ENCODE results near the gene STK26. TPM values are rescaled to one million over a fixed set of nuclear protein-coding genes. Genes with fewer than 3 reads are reported as not detected.

STK26 gene
- polyA plus RNA-seq, 3 donors: 11.7 to 25.1 (median 22.2) TPM

GRCh38 chrX:132120913-132121312, 97.8 kb downstream of the STK26 start:
- no peak for DNase-seq
- Histone ChIP-seq H3K27me3 (ENCODE audit: control insufficient read depth in 2 of 2, insufficient read depth in 2 of 2, low read length in 2 of 2) (peaks cover 0 to 7% of the 10 kb centered on the region in 2 donors), H3K27ac (ENCODE audit: low read depth in 1 of 2, low read length in 2 of 2) (no peak overlapping the region), H3K4me3 (replicated peaks in 1 of 3; ENCODE audit: low read depth in 2 of 3, low read length in 3 of 3) (no peak overlapping the region), H3K9me3 (replicated peaks in 1 of 2; ENCODE audit: control insufficient read depth in 1 of 2, insufficient read depth in 1 of 2, low read length in 2 of 2) (no peaks in the 10 kb centered on the region), H3K4me1 (ENCODE audit: control insufficient read depth in 1 of 2, insufficient read depth in 2 of 2, low read length in 2 of 2) (no peaks in the 10 kb centered on the region), H2AFZ (ENCODE audit: insufficient read depth, low read depth, low read length, poor library complexity, severe bottlenecking) (no peak overlapping the region), H3K79me2 (ENCODE audit: insufficient read depth, low read length) (no peaks in the 10 kb centered on the region), H4K20me1 (ENCODE audit: insufficient read depth, low read length) (no peaks in the 10 kb centered on the region), H3K36me3 (replicated peaks in 1 of 2; ENCODE audit: control insufficient read depth in 1 of 2, insufficient read depth in 2 of 2, low read length in 2 of 2) (no peaks in the 10 kb centered on the region), H3K4me2 (replicated peaks; ENCODE audit: extremely low read depth, low read length, poor library complexity, severe bottlenecking) (no peak overlapping the region), H3K9ac (ENCODE audit: insufficient read depth, low read length, poor library complexity, severe bottlenecking) (no peak overlapping the region)
- H3K36me3 Mint-ChIP-seq: no peaks in the 10 kb centered on the region
- H3K9me3 Mint-ChIP-seq: peaks cover 0 to 3% (median 0%) of the 10 kb centered on the region in 7 donors
- TF ChIP-seq CTCF (IDR thresholded peaks at IDR 0.05): no peak
- peaks cover 2 to 9% (median 2%) of the 10 kb centered on the region in 3 donors for H3K27me3 Mint-ChIP-seq (ENCODE audit: low read depth in 3 of 3)
- H3K4me3 Mint-ChIP-seq: no peak overlapping the region
- peaks cover 4% of the 10 kb centered on the region for H3K4me1 Mint-ChIP-seq
- intact Hi-C loops (cut with micrococcal nuclease): no loop called here
- no peak overlapping the region for H3K27ac Mint-ChIP-seq
- 100% methylated on average over 1 of the region's 4 CpGs for WGBS (ENCODE audit: insufficient coverage)

Other genes starting within 250 kb of the STK26 start
- gene FRMD7, start 104.7 kb downstream of the STK26 start, polyA plus RNA-seq: not detected
- gene RAP2C, start 196.1 kb downstream of the STK26 start, polyA plus RNA-seq: 10 to 100 TPM; 14.7 to 23.2 (median 18.8) TPM

All from CD14-positive monocyte (primary cell).